GM12878 (cell line): ENCODE measurements around the gene WDR18. TPM values are rescaled to one million over a fixed set of nuclear protein-coding genes. Genes with fewer than 3 reads are reported as not detected.
A peak's percentile ranks its signal among the peaks of the same experiment; 100 is the strongest.

Source experiments
- BHLHE40 ChIP-seq, 2 experiments: fragments of 450-650 bp in 1 of 2; IDR thresholded peaks; 2 replicates each; pipeline ENCODE4 v1.6.1; 2011 to 2017; ENCODE audit warnings: low read depth in 2 of 2, borderline replicate concordance in 1 of 2, improper control_type of control experiment in 1 of 2, low read length in 1 of 2, mild to moderate bottlenecking in 1 of 2
- CHD2 ChIP-seq: IDR thresholded peaks from 2 replicates; pipeline ENCODE4 v1.6.1; 2011; ENCODE audit warnings: low read depth, low read length, improper control_type of control experiment, borderline replicate concordance
- ESRRA ChIP-seq: IDR thresholded peaks from 2 replicates; pipeline ENCODE4 v1.6.1; 2012; ENCODE audit warnings: mild to moderate bottlenecking, low read length, improper control_type of control experiment
- FOXK2 ChIP-seq: fragments of 450-650 bp; IDR thresholded peaks from 2 replicates; pipeline ENCODE4 v1.6.1; 2017; ENCODE audit warnings: mild to moderate bottlenecking, moderate library complexity
- HCFC1 ChIP-seq: fragments of 150-350 bp; IDR thresholded peaks from 2 replicates; pipeline ENCODE4 v1.6.1; 2014; ENCODE audit warnings: low read length
- PAX8 ChIP-seq: fragments of 450-650 bp; IDR thresholded peaks from 2 replicates; pipeline ENCODE4 v1.6.1; 2017; ENCODE audit warnings: mild to moderate bottlenecking, moderate library complexity
- POLR2AphosphoS5 ChIP-seq: IDR thresholded peaks from 2 replicates; pipeline ENCODE4 v1.6.1; 2011; ENCODE audit warnings: mild to moderate bottlenecking, low read length, inconsistent platforms
- RBBP5 ChIP-seq: fragments of 200-600 bp; sonication (generic); conservative IDR thresholded peaks from 2 replicates; pipeline ENCODE4 v1.6.1; 2016
- RUNX3 ChIP-seq: IDR thresholded peaks from 2 replicates; pipeline ENCODE4 v1.6.1; 2012; ENCODE audit warnings: low read length, inconsistent platforms
- SIX5 ChIP-seq: IDR thresholded peaks from 2 replicates; pipeline ENCODE4 v1.6.1; 2011; ENCODE audit warnings: mild to moderate bottlenecking, low read depth, low read length, moderate library complexity; ENCODE audit not compliant: severe bottlenecking
- SMC3 ChIP-seq: IDR thresholded peaks from 2 replicates; pipeline ENCODE4 v1.6.1; 2011; ENCODE audit warnings: low read length, improper control_type of control experiment, borderline replicate concordance
- SP1 ChIP-seq: IDR thresholded peaks from one replicate; pipeline ENCODE4 v1.6.1; 2011; ENCODE audit warnings: low read depth, low read length
- STAT1 ChIP-seq: fragments of 450-650 bp; conservative IDR thresholded peaks from 2 replicates; pipeline ENCODE4 v1.6.1; 2014; ENCODE audit warnings: antibody characterized with exemption, mild to moderate bottlenecking
- TARDBP ChIP-seq: IDR thresholded peaks from 2 replicates; pipeline ENCODE4 v1.6.1; 2016; ENCODE audit warnings: borderline replicate concordance
- polyA plus RNA-seq, 11 experiments: library from polyadenylated mRNA; depleted of rRNA in 4 of 11; unstranded in 6 of 11; stranded (reverse) in 5 of 11; fragments of >200 nt; fragmentation: Nextera tagmentation in 4 of 11; fragmentation: Illumina TruSeq in 1 of 11; extraction: Ambion mirVana in 4 of 11; extraction: Trizol in 1 of 11; gene quantifications; 1 replicate in 1 of 11; 2 replicates in 10 of 11; pipeline versions ENCODE4 v1.2.1 to v1.2.3, GENCODE V29; 2011 to 2016; ENCODE audit warnings: inconsistent platforms in 2 of 11, missing spikeins in 2 of 11, low read depth in 1 of 11
- total RNA-seq, 4 experiments: library from RNA; depleted of rRNA in 3 of 4; stranded (reverse); fragments of >200 nt in 3 of 4; fragmentation: Illumina TruSeq in 1 of 4; extraction: Trizol in 1 of 4; gene quantifications; 2 replicates each; pipeline versions ENCODE4 v1.2.1 to v1.2.3, GENCODE V29; 2013 to 2021
- TF ChIP-seq, protein P1 (sequence below): IDR thresholded peaks from 2 replicates; pipeline ENCODE4 v1.6.1; 2011; ENCODE audit warnings: mild to moderate bottlenecking, low read depth, low read length, moderate library complexity; ENCODE audit not compliant: insufficient replicate concordance
- TF ChIP-seq, protein P2 (sequence below): IDR thresholded peaks from 2 replicates; pipeline ENCODE4 v1.6.1; 2012; ENCODE audit warnings: low read depth, low read length, improper control_type of control experiment
- TF ChIP-seq, protein P3 (sequence below), 3 experiments: IDR thresholded peaks in 2 of 3; conservative IDR thresholded peaks in 1 of 3; 2 replicates each; pipeline ENCODE4 v1.5.1; 2011; ENCODE audit warnings: low read depth in 3 of 3, low read length in 3 of 3, mild to moderate bottlenecking in 3 of 3, control low read depth in 2 of 3, moderate library complexity in 2 of 3, inconsistent platforms in 1 of 3, mixed read lengths in 1 of 3; ENCODE audit not compliant: control insufficient read depth in 2 of 3, insufficient read depth in 1 of 3; ENCODE audit errors: extremely low read depth in 1 of 3
- TF ChIP-seq, protein P4 (sequence below): fragments of 450-650 bp; IDR thresholded peaks from 2 replicates; pipeline ENCODE4 v1.6.1; 2017; ENCODE audit warnings: borderline replicate concordance
- TF ChIP-seq, protein P5 (sequence below): IDR thresholded peaks from 2 replicates; pipeline ENCODE4 v1.6.1; 2012; ENCODE audit warnings: improper control_type of control experiment, low read depth, low read length; ENCODE audit not compliant: insufficient replicate concordance

WDR18 gene
- total and polyA plus RNA-seq, 10 of the 15 experiments (the other 5 are each of a cell fraction or from before 2014, with no cell fraction given), result 3.0 to 206 (median 62.3) TPM

DNA sequence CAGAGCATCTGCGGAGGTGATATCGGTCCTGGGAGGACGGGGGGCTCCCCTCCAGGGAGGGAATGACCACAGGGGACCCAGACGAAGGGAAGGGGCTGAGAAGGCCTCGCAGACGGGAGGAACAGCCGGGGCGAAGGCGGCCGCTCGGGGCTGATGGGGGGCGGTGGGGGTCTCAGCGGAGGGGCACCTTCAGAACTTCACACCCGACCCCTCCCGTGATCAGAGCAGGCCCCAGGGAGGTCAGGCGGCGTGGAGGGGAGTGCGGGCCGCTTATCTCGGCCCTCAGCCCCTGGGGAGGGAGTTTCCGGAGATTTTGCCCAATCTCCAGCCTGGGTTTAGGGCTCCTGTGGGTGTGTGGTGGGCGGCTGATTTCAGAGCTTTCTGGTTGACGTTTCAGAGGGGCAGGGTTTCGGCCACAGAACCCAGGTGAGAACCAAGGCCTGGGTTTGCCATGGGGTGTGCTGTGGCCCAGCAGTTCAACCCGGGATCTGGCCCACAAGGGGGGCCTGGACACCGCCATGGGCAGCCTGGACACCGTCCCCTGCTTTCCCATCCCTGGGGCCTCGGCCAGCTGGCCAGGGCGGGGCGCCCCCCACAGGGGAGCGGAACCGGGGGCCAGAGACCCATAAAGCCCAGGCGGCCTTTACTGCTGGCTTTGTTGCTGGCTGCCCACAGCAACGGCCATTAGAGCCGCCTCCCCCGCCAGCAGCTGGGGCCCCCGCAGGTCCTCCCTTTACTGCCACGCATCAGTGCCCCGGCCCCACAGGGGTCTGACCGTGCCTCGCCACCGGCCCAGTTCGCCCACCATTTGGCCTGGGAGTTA lies 29.3 kb upstream of the WDR18 start (continued):
- TF ChIP-seq, protein P1, sequence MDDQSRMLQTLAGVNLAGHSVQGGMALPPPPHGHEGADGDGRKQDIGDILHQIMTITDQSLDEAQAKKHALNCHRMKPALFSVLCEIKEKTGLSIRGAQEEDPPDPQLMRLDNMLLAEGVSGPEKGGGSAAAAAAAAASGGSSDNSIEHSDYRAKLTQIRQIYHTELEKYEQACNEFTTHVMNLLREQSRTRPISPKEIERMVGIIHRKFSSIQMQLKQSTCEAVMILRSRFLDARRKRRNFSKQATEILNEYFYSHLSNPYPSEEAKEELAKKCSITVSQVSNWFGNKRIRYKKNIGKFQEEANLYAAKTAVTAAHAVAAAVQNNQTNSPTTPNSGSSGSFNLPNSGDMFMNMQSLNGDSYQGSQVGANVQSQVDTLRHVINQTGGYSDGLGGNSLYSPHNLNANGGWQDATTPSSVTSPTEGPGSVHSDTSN, result no peak
- TF ChIP-seq STAT1 (no peak), POLR2AphosphoS5 (peak; percentile 72; the same call in 1 of the 2 replicates), PAX8 (no peak), CHD2 (peak; percentile 54; the same call in 1 of the 2 replicates), RUNX3 (peak; percentile 95), SP1 (peak; percentile 57), HCFC1 (no peak), FOXK2 (no peak), TARDBP (no peak), ESRRA (no peak), RBBP5 (no peak), SIX5 (no peak), BHLHE40 (IDR thresholded peaks at IDR 0.05; ENCODE audit: borderline replicate concordance in 1 of 2, low read depth in 2 of 2, low read length in 1 of 2) (peak; percentile 77 to 91), SMC3 (no peak; the same call in 1 of the 2 replicates)
- TF ChIP-seq, protein P2, sequence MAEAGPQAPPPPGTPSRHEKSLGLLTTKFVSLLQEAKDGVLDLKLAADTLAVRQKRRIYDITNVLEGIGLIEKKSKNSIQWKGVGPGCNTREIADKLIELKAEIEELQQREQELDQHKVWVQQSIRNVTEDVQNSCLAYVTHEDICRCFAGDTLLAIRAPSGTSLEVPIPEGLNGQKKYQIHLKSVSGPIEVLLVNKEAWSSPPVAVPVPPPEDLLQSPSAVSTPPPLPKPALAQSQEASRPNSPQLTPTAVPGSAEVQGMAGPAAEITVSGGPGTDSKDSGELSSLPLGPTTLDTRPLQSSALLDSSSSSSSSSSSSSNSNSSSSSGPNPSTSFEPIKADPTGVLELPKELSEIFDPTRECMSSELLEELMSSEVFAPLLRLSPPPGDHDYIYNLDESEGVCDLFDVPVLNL, result no peak
- TF ChIP-seq, protein P3, sequence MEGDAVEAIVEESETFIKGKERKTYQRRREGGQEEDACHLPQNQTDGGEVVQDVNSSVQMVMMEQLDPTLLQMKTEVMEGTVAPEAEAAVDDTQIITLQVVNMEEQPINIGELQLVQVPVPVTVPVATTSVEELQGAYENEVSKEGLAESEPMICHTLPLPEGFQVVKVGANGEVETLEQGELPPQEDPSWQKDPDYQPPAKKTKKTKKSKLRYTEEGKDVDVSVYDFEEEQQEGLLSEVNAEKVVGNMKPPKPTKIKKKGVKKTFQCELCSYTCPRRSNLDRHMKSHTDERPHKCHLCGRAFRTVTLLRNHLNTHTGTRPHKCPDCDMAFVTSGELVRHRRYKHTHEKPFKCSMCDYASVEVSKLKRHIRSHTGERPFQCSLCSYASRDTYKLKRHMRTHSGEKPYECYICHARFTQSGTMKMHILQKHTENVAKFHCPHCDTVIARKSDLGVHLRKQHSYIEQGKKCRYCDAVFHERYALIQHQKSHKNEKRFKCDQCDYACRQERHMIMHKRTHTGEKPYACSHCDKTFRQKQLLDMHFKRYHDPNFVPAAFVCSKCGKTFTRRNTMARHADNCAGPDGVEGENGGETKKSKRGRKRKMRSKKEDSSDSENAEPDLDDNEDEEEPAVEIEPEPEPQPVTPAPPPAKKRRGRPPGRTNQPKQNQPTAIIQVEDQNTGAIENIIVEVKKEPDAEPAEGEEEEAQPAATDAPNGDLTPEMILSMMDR (IDR thresholded peaks at IDR 0.05 in 2 of 3, conservative IDR thresholded peaks at IDR 0.05 in 1 of 3; ENCODE audit: control insufficient read depth in 2 of 3, extremely low read depth in 1 of 3, insufficient read depth in 1 of 3, low read depth in 3 of 3, low read length in 3 of 3), result 0 out of 6 replicates have a peak, but pooled peaks of 1 of the 3 experiments have one; percentile 5
- TF ChIP-seq, protein P4, sequence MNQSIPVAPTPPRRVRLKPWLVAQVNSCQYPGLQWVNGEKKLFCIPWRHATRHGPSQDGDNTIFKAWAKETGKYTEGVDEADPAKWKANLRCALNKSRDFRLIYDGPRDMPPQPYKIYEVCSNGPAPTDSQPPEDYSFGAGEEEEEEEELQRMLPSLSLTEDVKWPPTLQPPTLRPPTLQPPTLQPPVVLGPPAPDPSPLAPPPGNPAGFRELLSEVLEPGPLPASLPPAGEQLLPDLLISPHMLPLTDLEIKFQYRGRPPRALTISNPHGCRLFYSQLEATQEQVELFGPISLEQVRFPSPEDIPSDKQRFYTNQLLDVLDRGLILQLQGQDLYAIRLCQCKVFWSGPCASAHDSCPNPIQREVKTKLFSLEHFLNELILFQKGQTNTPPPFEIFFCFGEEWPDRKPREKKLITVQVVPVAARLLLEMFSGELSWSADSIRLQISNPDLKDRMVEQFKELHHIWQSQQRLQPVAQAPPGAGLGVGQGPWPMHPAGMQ, result peak; percentile 85; the same call in 1 of the 2 replicates
- TF ChIP-seq, protein P5, sequence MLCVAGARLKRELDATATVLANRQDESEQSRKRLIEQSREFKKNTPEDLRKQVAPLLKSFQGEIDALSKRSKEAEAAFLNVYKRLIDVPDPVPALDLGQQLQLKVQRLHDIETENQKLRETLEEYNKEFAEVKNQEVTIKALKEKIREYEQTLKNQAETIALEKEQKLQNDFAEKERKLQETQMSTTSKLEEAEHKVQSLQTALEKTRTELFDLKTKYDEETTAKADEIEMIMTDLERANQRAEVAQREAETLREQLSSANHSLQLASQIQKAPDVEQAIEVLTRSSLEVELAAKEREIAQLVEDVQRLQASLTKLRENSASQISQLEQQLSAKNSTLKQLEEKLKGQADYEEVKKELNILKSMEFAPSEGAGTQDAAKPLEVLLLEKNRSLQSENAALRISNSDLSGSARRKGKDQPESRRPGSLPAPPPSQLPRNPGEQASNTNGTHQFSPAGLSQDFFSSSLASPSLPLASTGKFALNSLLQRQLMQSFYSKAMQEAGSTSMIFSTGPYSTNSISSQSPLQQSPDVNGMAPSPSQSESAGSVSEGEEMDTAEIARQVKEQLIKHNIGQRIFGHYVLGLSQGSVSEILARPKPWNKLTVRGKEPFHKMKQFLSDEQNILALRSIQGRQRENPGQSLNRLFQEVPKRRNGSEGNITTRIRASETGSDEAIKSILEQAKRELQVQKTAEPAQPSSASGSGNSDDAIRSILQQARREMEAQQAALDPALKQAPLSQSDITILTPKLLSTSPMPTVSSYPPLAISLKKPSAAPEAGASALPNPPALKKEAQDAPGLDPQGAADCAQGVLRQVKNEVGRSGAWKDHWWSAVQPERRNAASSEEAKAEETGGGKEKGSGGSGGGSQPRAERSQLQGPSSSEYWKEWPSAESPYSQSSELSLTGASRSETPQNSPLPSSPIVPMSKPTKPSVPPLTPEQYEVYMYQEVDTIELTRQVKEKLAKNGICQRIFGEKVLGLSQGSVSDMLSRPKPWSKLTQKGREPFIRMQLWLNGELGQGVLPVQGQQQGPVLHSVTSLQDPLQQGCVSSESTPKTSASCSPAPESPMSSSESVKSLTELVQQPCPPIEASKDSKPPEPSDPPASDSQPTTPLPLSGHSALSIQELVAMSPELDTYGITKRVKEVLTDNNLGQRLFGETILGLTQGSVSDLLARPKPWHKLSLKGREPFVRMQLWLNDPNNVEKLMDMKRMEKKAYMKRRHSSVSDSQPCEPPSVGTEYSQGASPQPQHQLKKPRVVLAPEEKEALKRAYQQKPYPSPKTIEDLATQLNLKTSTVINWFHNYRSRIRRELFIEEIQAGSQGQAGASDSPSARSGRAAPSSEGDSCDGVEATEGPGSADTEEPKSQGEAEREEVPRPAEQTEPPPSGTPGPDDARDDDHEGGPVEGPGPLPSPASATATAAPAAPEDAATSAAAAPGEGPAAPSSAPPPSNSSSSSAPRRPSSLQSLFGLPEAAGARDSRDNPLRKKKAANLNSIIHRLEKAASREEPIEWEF, result no peak
